Activated CD8-positive, alpha-beta T cell treated with anti-CD3 and anti-CD28 coated beads, Interleukin-2, amount 10 ng/mL, durations not matched to agents 7 days and 5 days (primary cell): ENCODE measurements around the gene CPSF4. TPM values are rescaled to one million over a fixed set of nuclear protein-coding genes. Genes with fewer than 3 reads are reported as not detected.

Source experiments
- ATAC-seq: fragments of 150-1000 bp; cut with Tn5 transposase; one replicate; pipeline ENCODE4 v1.10.0; 2021; ENCODE audit warnings: moderate library complexity
- CTCF ChIA-PET: fragments of 350-600 bp; sonication (Branson Sonifier 250); formaldehyde crosslinking; loops from one replicate; lab custom pipeline; 2021; ENCODE audit warnings: antibody characterized with exemption; lab: Charles Lee
- POLR2A ChIA-PET: fragments of 350-600 bp; sonication (Branson Sonifier 250); formaldehyde crosslinking; loops from one replicate; lab custom pipeline; 2021; ENCODE audit warnings: antibody characterized with exemption; lab: Charles Lee
- DNase-seq: peaks from one replicate; pipeline ENCODE4 v3.0.0-alpha.2; 2020
- H3K27ac Mint-ChIP-seq: one replicate; pipeline ENCODE4 v1.8.0; 2021; ENCODE audit warnings: mild to moderate bottlenecking, mixed read lengths
- H3K27me3 Mint-ChIP-seq: one replicate; pipeline ENCODE4 v1.8.0; 2021; ENCODE audit warnings: low read depth, mixed read lengths
- H3K36me3 Mint-ChIP-seq: one replicate; pipeline ENCODE4 v1.8.0; 2021; ENCODE audit warnings: low read depth, mixed read lengths
- H3K4me1 Mint-ChIP-seq: one replicate; pipeline ENCODE4 v1.8.0; 2021; ENCODE audit warnings: low read depth, mixed read lengths
- H3K4me3 Mint-ChIP-seq: one replicate; pipeline ENCODE4 v1.8.0; 2021; ENCODE audit warnings: mild to moderate bottlenecking, mixed read lengths
- H3K9me3 Mint-ChIP-seq: one replicate; pipeline ENCODE4 v1.8.0; 2022; ENCODE audit warnings: mixed read lengths; ENCODE audit not compliant: insufficient read depth
- total RNA-seq, 2 experiments: library from RNA; stranded (reverse); gene quantifications; one replicate each; pipeline ENCODE4 v1.2.3, GENCODE V29; 2021

Gene CPSF4
- total RNA-seq, 2 experiments from 2014 or later = 64.0 to 65.8 TPM

DNA sequence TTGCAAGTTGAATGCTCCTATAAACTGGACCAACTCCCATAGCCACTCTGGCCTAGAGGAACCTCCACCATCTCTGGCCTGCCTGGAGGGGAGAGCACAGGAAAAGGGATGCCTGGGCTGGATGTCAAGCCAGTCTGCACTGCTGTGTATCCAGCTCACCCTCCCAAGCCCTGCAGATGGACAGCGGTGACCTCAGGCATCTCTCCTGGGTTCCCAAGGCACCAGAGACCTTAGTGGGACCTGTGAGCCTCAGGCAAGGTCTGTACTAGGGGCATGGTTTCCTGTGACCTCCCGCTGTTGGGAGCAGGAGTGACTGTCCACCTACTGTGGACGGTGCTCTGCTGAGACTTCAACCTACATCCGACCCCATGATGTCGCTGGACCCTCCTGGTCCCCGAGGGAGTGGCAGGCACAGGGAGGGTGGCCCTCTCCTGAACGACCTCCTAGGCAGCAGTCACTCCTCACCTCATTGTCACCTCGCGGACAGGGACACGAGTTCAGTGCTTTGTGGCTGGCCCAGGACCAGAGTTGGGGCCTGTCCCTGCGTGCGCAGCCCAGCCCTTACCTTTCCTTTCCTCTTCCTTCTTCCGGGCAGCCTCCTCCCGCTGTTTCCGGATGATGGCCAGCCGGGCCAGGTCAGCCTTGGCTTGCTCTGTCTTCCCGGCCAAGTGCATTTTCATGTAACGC, 41.3 kb upstream of the CPSF4 start:
- Mint-ChIP-seq H3K27ac (peak overlapping the region; percentile 56), H3K4me3 (no peak overlapping the region), H3K4me1 (peaks cover 22% of the 10 kb centered on the region), H3K27me3 (no peaks in the 10 kb centered on the region), H3K36me3 (peaks cover 72% of the 10 kb centered on the region), H3K9me3 (no peaks in the 10 kb centered on the region)
- ATAC-seq (no peak), DNase-seq (no peak)
- CTCF ChIA-PET = no interaction called here
- POLR2A ChIA-PET = interaction anchor here (1.2 kb wide), 2 partner anchors 9 to 17 kb away, joined by 3 read pairs; no protein-coding TSS in a partner anchor

- no peak for DNase-seq
- peaks cover 11% of the 10 kb centered on the region for H3K4me1 Mint-ChIP-seq
- H3K36me3 Mint-ChIP-seq = peaks cover 71% of the 10 kb centered on the region
- H3K4me3 Mint-ChIP-seq = no peak overlapping the region
- H3K27ac Mint-ChIP-seq = peak overlapping the region; percentile 56
- POLR2A ChIA-PET = interaction anchor here (0.7 to 3.1 kb wide), 8 partner anchors 9 to 39 kb away, joined by 3 to 23 read pairs (median 3); partner anchors contain the start of genes ARPC1B, BUD31, CPSF4 and PDAP1
- H3K9me3 Mint-ChIP-seq = no peaks in the 10 kb centered on the region
- CTCF ChIA-PET = interaction anchor here (1.0 to 1.6 kb wide), 2 partner anchors 9 to 12 kb away, joined by 3 to 10 read pairs; partner anchors contain the start of genes BUD31 and PDAP1
- H3K27me3 Mint-ChIP-seq = no peaks in the 10 kb centered on the region
- ATAC-seq = no peak
Measured at GRCh38 chr7:99398891-99399445, 39.8 kb upstream of the CPSF4 start.

- ATAC-seq (no peak), DNase-seq (no peak)
- CTCF ChIA-PET = interaction anchor here (1.5 to 1.6 kb wide), 2 partner anchors 8 to 9 kb away, joined by 4 to 10 read pairs; partner anchors contain the start of genes BUD31 and PDAP1
- Mint-ChIP-seq H3K36me3 (peaks cover 69% of the 10 kb centered on the region), H3K27ac (peak overlapping the region; percentile 60), H3K4me3 (no peak overlapping the region), H3K4me1 (peaks cover 14% of the 10 kb centered on the region), H3K9me3 (no peaks in the 10 kb centered on the region), H3K27me3 (no peaks in the 10 kb centered on the region)
- POLR2A ChIA-PET = interaction anchor here (1.4 to 3.1 kb wide), 4 partner anchors 9 to 25 kb away, joined by 3 to 23 read pairs (median 3); partner anchors contain the start of genes ARPC1B, BUD31 and PDAP1
Measured at GRCh38 chr7:99399597-99399996, 39.1 kb upstream of the CPSF4 start.

- Mint-ChIP-seq H3K27me3 (no peaks in the 10 kb centered on the region), H3K4me3 (no peak overlapping the region), H3K27ac (peak overlapping the region; percentile 19), H3K4me1 (peaks cover 34% of the 10 kb centered on the region), H3K36me3 (peaks cover 44% of the 10 kb centered on the region), H3K9me3 (no peaks in the 10 kb centered on the region)
- ChIA-PET CTCF (no interaction called here), POLR2A (no interaction called here)
- no peak for DNase-seq
- ATAC-seq = no peak
Measured at GRCh38 chr7:99402854-99403253, 35.9 kb upstream of the CPSF4 start.

GRCh38 chr7:99403764-99404163, 35.0 kb upstream of the CPSF4 start:
- DNase-seq (no peak), ATAC-seq (no peak)
- Mint-ChIP-seq H3K4me3 (no peak overlapping the region), H3K27ac (peak overlapping the region; percentile 37), H3K9me3 (no peaks in the 10 kb centered on the region), H3K36me3 (peaks cover 37% of the 10 kb centered on the region), H3K27me3 (no peaks in the 10 kb centered on the region), H3K4me1 (peaks cover 31% of the 10 kb centered on the region)
- CTCF ChIA-PET = interaction anchor here (0.6 kb wide), 1 partner anchor 13 kb away, joined by 3 read pairs; no protein-coding TSS in a partner anchor
- POLR2A ChIA-PET = no interaction called here

- no peak overlapping the region for H3K4me3 Mint-ChIP-seq
- no peaks in the 10 kb centered on the region for H3K27me3 Mint-ChIP-seq
- no peaks in the 10 kb centered on the region for H3K9me3 Mint-ChIP-seq
- H3K27ac Mint-ChIP-seq = peak overlapping the region; percentile 37
- no peak for DNase-seq
- no peak for ATAC-seq
- POLR2A ChIA-PET = interaction anchor here (0.6 kb wide), 1 partner anchor 10 kb away, joined by 3 read pairs; no protein-coding TSS in a partner anchor
- H3K36me3 Mint-ChIP-seq = peaks cover 36% of the 10 kb centered on the region
- CTCF ChIA-PET = no interaction called here
- H3K4me1 Mint-ChIP-seq = peaks cover 29% of the 10 kb centered on the region
Measured at GRCh38 chr7:99404235-99404976, 34.3 kb upstream of the CPSF4 start.

DNA sequence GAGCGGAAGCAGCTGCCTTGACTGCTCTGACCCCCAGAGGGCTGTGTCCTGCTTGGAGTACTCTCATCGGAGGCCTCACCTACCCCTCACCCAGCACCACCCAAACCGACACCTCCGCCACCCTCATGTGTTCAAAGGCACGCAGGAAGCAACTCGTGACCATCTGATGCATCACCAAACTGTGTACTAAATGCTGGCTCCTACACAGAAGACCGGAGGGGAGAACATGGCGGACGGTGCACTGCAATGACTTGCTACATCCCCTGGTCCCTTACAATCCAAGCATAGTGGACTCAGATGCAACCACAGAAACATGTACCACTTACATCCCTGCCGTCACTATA, 33.8 kb upstream of the CPSF4 start:
- ATAC-seq (no peak), DNase-seq (no peak)
- peaks cover 33% of the 10 kb centered on the region for H3K4me1 Mint-ChIP-seq
- H3K4me3 Mint-ChIP-seq = no peak overlapping the region
- no peaks in the 10 kb centered on the region for H3K9me3 Mint-ChIP-seq
- peaks cover 38% of the 10 kb centered on the region for H3K36me3 Mint-ChIP-seq
- no peaks in the 10 kb centered on the region for H3K27me3 Mint-ChIP-seq
- H3K27ac Mint-ChIP-seq = no peak overlapping the region
- ChIA-PET POLR2A (no interaction called here), CTCF (interaction anchor here (1.0 kb wide), 1 partner anchor 18 kb away, joined by 4 read pairs; no protein-coding TSS in a partner anchor)

- DNase-seq = peak; percentile 33
Measured at GRCh38 chr7:99406557-99406956, 32.2 kb upstream of the CPSF4 start.

GRCh38 chr7:99407872-99408378, 30.8 kb upstream of the CPSF4 start:
- DNase-seq (peak; percentile 49), ATAC-seq (peak; percentile 13)
- H3K9me3 Mint-ChIP-seq = no peaks in the 10 kb centered on the region
- POLR2A ChIA-PET = interaction anchor here (0.7 to 4.0 kb wide), 12 partner anchors 8 to 674 kb away, joined by 3 to 53 read pairs (median 10); partner anchors contain the start of genes ARPC1B, CPSF4, PTCD1 and ZKSCAN5
- H3K4me3 Mint-ChIP-seq = peak overlapping the region; percentile 98
- H3K36me3 Mint-ChIP-seq = peaks cover 39% of the 10 kb centered on the region
- peak overlapping the region; percentile 99 for H3K27ac Mint-ChIP-seq
- CTCF ChIA-PET = interaction anchor here (1.0 to 3.2 kb wide), 9 partner anchors 9 to 347 kb away, joined by 3 to 17 read pairs (median 4); no protein-coding TSS in a partner anchor
- peaks cover 48% of the 10 kb centered on the region for H3K4me1 Mint-ChIP-seq
- no peaks in the 10 kb centered on the region for H3K27me3 Mint-ChIP-seq

More at GRCh38 chr7:99406557-99406956, 32.2 kb upstream of the CPSF4 start:
- H3K27ac Mint-ChIP-seq = peak overlapping the region; percentile 99
- POLR2A ChIA-PET = interaction anchor here (1.0 to 4.0 kb wide), 8 partner anchors 7 to 151 kb away, joined by 3 to 53 read pairs (median 23); partner anchors contain the start of genes ARPC1B, ZKSCAN5 and ZNF655
- ATAC-seq = no peak
- CTCF ChIA-PET = interaction anchor here (1.2 to 3.2 kb wide), 7 partner anchors 7 to 345 kb away, joined by 3 to 17 read pairs (median 6); no protein-coding TSS in a partner anchor
- H3K9me3 Mint-ChIP-seq = no peaks in the 10 kb centered on the region
- H3K36me3 Mint-ChIP-seq = peaks cover 34% of the 10 kb centered on the region
- H3K4me3 Mint-ChIP-seq = peak overlapping the region; percentile 98
- H3K27me3 Mint-ChIP-seq = no peaks in the 10 kb centered on the region
- peaks cover 46% of the 10 kb centered on the region for H3K4me1 Mint-ChIP-seq

DNA sequence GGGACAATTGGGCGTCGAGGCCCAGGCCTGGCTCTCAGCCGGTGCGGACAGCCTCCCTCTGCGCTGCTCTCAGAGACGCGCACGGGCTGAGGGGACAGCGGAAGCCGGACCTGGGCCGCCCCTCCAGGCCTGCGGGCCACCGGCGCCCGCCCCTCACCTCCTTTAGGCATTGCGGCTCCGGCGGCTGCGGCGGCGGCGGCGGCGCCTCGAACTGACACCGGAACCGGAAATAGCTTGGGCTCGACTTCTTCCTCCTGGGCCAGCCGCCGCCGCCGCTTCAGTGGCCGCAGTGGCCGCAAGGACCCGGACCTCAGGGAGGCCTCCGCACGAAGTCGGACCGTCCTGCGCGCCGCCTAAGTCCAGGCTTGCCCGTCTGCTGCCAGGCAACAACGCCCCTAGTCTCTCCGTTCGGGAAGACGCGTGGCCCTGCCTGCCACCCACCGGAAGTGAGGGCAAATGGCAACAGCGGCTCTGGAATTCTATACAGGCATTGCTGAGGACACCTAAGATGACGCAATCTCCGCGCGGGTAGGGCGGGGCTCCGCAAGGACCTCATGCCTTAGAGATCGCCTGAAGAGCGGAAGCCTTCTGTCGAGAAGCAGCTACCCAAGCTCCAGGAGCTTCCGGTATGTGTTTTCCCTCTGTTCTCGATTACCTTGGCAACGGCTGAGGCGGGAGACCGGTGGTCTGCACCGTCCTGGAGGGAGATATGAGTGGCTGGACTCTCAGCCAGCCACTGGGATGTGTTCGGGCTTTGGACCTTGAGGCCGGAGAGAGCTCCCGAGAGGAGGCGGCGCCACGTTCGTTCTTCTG, 30.2 kb upstream of the CPSF4 start, which contains the start of the genes BUD31 and PDAP1:
Gene BUD31 (plus strand): TSS at position 591 of the 813 bp plus-strand sequence. CDS start 2,124 bp downstream, outside the sequence.
Gene PDAP1 (minus strand): TSS at position 219 of the 813 bp plus-strand sequence. CDS start 49 bp downstream, at position 170.
- no peaks in the 10 kb centered on the region for H3K27me3 Mint-ChIP-seq
- H3K27ac Mint-ChIP-seq = peak within 1 kb of the TSS; percentile 99
- peak; percentile 84 for ATAC-seq
- peaks cover 39% of the 10 kb centered on the region for H3K36me3 Mint-ChIP-seq
- peaks cover 49% of the 10 kb centered on the region for H3K4me1 Mint-ChIP-seq
- H3K4me3 Mint-ChIP-seq = peak within 1 kb of the TSS; percentile 98
- CTCF ChIA-PET = interaction anchor here (0.6 to 3.2 kb wide), 11 partner anchors 10 to 67 kb away, joined by 3 to 17 read pairs (median 3); partner anchors contain the start of genes CPSF4 and PTCD1
- H3K9me3 Mint-ChIP-seq = no peaks in the 10 kb centered on the region
- peak; percentile 95 for DNase-seq
- POLR2A ChIA-PET = interaction anchor here (0.6 to 4.0 kb wide), 27 partner anchors 9 to 690 kb away, joined by 3 to 53 read pairs (median 4); partner anchors contain the start of genes ARPC1A, ARPC1B, ATP5MF and CPSF4
